ENCODE measurements around the gene PYGB.
"Not testable (repeated sequence)": the region's sequence is repeated elsewhere in the genome, so short reads cannot be mapped to it uniquely, and the experiment has no call there.

The PYGB gene

GRCh38 chr20:25325073-25325472, 77.2 kb downstream of the PYGB start:
- TF ChIP-seq CTCF (IDR thresholded peaks at IDR 0.05; ENCODE audit: borderline replicate concordance, insufficient read depth, low read depth, low read length) = no peak
- no peak overlapping the region for H3K4me3 ChIP-seq (ENCODE audit: low read depth, low read length)

- no peak overlapping the region for H3K4me3 ChIP-seq (ENCODE audit: low read depth, low read length)
- no peak for TF ChIP-seq CTCF (IDR thresholded peaks at IDR 0.05; ENCODE audit: borderline replicate concordance, insufficient read depth, low read depth, low read length)
Measured at GRCh38 chr20:25325997-25326396, 78.1 kb downstream of the PYGB start.

- H3K4me3 ChIP-seq (ENCODE audit: low read depth, low read length) = no peak overlapping the region
- no peak for TF ChIP-seq CTCF (IDR thresholded peaks at IDR 0.05; ENCODE audit: borderline replicate concordance, insufficient read depth, low read depth, low read length)
Measured at GRCh38 chr20:25327521-25328235, 79.8 kb downstream of the PYGB start.

GRCh38 chr20:25328954-25329498, 81.1 kb downstream of the PYGB start:
- no peak overlapping the region for H3K4me3 ChIP-seq (ENCODE audit: low read depth, low read length)
- TF ChIP-seq CTCF (IDR thresholded peaks at IDR 0.05; ENCODE audit: borderline replicate concordance, insufficient read depth, low read depth, low read length) = no peak

GRCh38 chr20:25334972-25335371, 87.1 kb downstream of the PYGB start:
- H3K4me3 ChIP-seq (ENCODE audit: low read depth, low read length) = not testable (repeated sequence)

GRCh38 chr20:25336561-25337422, 88.9 kb downstream of the PYGB start:
- no peak overlapping the region for H3K4me3 ChIP-seq (ENCODE audit: low read depth, low read length)
- TF ChIP-seq CTCF (IDR thresholded peaks at IDR 0.05; ENCODE audit: borderline replicate concordance, insufficient read depth, low read depth, low read length) = no peak

- no peak overlapping the region for H3K4me3 ChIP-seq (ENCODE audit: low read depth, low read length)
- TF ChIP-seq CTCF (IDR thresholded peaks at IDR 0.05; ENCODE audit: borderline replicate concordance, insufficient read depth, low read depth, low read length) = no peak
Measured at GRCh38 chr20:25338112-25339023, 90.5 kb downstream of the PYGB start.

Measured in GM12875 (cell line).